ENCODE results near the gene MYBPH.

The MYBPH gene

DNA sequence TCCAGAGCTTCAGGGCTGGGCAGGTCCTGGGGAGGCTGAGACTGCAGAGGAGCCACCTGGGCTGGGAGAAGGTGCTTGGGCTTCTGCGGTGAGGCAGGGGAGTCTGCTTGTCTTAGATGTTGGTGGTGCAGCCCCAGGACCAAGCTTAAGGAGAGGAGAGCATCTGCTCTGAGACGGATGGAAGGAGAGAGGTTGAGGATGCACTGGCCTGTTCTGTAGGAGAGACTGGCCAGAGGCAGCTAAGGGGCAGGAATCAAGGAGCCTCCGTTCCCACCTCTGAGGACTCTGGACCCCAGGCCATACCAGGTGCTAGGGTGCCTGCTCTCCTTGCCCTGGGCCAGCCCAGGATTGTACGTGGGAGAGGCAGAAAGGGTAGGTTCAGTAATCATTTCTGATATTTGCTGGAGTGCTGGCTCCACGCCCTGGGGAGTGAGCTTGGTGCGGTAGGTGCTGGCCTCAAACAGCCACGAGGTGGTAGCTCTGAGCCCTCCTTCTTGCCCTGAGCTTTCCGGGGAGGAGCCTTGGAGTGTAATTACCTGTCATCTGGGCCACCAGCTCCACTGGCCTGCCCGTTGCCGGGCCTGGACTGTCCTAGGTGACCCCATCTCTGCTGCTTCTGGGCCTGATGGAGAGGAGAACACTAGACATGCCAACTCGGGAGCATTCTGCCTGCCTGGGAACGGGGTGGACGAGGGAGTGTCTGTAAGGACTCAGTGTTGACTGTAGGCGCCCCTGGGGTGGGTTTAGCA lies 9.3 kb downstream of the MYBPH start:
- no peak overlapping the region for H3K4me3 ChIP-seq (ENCODE audit: low read length)
- no peak overlapping the region for H3K9ac ChIP-seq (ENCODE audit: low read length)
- H3K27ac ChIP-seq (ENCODE audit: low read depth, low read length), result no peak overlapping the region
- no peaks in the 10 kb centered on the region for H3K27me3 ChIP-seq (ENCODE audit: control insufficient read depth, insufficient read depth, low read length)
- H3K36me3 ChIP-seq (ENCODE audit: control insufficient read depth, insufficient read depth, low read length), result no peaks in the 10 kb centered on the region
- H3K4me1 ChIP-seq (ENCODE audit: control insufficient read depth, insufficient read depth, low read length), result no peaks in the 10 kb centered on the region

DNA sequence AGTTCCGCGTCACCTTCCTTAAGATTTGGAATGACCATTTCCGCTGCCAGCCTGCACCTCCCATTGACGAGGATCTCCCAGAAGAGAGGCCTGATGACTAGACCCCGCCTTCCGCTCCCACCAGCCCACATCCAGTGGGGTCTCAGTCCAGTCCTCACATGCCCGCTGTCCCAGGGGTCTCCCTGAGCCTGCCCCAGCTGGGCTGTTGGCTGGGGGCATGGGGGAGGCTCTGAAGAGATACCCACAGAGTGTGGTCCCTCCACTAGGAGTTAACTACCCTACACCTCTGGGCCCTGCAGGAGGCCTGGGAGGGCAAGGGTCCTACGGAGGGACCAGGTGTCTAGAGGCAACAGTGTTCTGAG lies 9.8 kb downstream of the MYBPH start:
- Histone ChIP-seq H3K4me1 (ENCODE audit: control insufficient read depth, insufficient read depth, low read length) (no peaks in the 10 kb centered on the region), H3K27me3 (ENCODE audit: control insufficient read depth, insufficient read depth, low read length) (no peaks in the 10 kb centered on the region), H3K27ac (ENCODE audit: low read depth, low read length) (no peak overlapping the region), H3K36me3 (ENCODE audit: control insufficient read depth, insufficient read depth, low read length) (no peaks in the 10 kb centered on the region), H3K9ac (ENCODE audit: low read length) (no peak overlapping the region), H3K4me3 (ENCODE audit: low read length) (no peak overlapping the region)

DNA sequence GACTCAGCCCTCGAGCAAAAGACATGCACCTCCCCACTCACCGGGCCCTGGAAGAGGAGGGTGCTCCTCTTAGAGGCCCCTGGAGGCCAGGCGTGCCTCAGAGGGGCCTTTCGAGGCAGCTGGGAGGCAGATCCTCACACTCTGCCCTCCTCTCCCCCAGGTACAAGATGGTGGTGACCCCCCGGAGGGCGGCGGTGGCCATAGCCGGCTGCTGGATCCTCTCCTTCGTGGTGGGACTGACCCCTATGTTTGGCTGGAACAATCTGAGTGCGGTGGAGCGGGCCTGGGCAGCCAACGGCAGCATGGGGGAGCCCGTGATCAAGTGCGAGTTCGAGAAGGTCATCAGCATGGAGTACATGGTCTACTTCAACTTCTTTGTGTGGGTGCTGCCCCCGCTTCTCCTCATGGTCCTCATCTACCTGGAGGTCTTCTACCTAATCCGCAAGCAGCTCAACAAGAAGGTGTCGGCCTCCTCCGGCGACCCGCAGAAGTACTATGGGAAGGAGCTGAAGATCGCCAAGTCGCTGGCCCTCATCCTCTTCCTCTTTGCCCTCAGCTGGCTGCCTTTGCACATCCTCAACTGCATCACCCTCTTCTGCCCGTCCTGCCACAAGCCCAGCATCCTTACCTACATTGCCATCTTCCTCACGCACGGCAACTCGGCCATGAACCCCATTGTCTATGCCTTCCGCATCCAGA lies 10.4 kb downstream of the MYBPH start:
- no peak overlapping the region for H3K9ac ChIP-seq (ENCODE audit: low read length)
- no peaks in the 10 kb centered on the region for H3K27me3 ChIP-seq (ENCODE audit: control insufficient read depth, insufficient read depth, low read length)
- H3K4me1 ChIP-seq (ENCODE audit: control insufficient read depth, insufficient read depth, low read length), result no peaks in the 10 kb centered on the region
- no peak overlapping the region for H3K4me3 ChIP-seq (ENCODE audit: low read length)
- H3K27ac ChIP-seq (ENCODE audit: low read depth, low read length), result no peak overlapping the region
- no peaks in the 10 kb centered on the region for H3K36me3 ChIP-seq (ENCODE audit: control insufficient read depth, insufficient read depth, low read length)

DNA sequence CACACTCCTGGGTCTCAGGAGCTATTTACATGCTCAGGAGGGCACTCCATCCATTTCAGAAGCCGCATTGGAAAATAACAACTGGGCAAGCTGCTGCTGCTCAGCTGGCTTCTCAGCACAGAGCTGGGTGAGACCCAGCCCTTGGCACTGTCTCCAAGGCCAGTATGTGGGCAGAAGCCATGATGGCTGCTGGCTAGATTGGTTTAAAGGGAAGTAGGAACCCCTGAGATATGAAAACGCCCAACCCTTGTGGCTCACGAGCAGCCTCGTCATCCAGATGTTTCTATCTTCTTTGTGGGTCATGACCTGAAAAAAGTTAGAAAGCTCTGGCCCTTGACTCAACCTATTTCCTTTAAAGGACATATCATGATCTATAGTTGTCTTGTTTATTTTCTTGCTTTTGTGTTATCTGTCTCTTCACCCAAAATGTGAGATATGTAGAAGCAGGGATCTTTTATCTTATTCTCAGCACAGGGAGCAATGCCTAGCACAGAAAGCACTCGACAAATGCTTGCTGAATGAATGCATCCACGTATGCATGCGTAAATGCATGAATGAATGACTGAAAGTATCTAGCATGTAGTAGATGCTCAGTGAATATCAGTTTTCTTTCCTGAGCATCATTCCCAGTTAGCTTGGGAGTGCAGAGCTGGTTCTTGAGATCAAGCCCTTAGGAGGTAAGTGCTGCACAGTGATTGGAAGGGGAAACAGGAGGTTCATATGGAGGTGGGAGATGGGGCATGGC lies 11.6 kb downstream of the MYBPH start:
- no peaks in the 10 kb centered on the region for H3K4me1 ChIP-seq (ENCODE audit: control insufficient read depth, insufficient read depth, low read length)
- H3K36me3 ChIP-seq (ENCODE audit: control insufficient read depth, insufficient read depth, low read length), result no peaks in the 10 kb centered on the region
- H3K27ac ChIP-seq (ENCODE audit: low read depth, low read length), result no peak overlapping the region
- no peaks in the 10 kb centered on the region for H3K27me3 ChIP-seq (ENCODE audit: control insufficient read depth, insufficient read depth, low read length)
- H3K9ac ChIP-seq (ENCODE audit: low read length), result no peak overlapping the region
- no peak overlapping the region for H3K4me3 ChIP-seq (ENCODE audit: low read length)

DNA sequence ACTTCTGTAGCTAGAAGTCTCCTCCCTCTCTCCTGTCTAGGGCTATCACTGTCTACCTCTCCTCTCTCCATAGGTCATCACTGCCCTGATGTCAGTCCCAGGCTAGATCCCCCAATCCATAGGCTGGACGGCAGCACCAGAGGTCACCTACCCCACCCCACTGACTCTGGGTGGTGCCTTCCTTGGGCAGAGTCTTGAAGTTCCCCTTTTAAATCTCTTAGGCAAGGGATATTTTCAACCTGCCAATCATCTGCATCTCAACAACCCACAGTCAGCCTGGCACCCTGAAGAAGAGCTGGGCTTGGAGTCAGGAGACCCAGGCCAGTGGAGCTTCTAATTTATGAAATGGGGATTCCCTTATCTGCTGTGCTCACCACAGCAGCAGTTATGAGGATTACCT lies 13.2 kb downstream of the MYBPH start:
- H3K4me1 ChIP-seq (ENCODE audit: control insufficient read depth, insufficient read depth, low read length), result no peaks in the 10 kb centered on the region
- no peak overlapping the region for H3K4me3 ChIP-seq (ENCODE audit: low read length)
- H3K9ac ChIP-seq (ENCODE audit: low read length), result no peak overlapping the region
- H3K27ac ChIP-seq (ENCODE audit: low read depth, low read length), result no peak overlapping the region
- H3K27me3 ChIP-seq (ENCODE audit: control insufficient read depth, insufficient read depth, low read length), result no peaks in the 10 kb centered on the region
- H3K36me3 ChIP-seq (ENCODE audit: control insufficient read depth, insufficient read depth, low read length), result no peaks in the 10 kb centered on the region

DNA sequence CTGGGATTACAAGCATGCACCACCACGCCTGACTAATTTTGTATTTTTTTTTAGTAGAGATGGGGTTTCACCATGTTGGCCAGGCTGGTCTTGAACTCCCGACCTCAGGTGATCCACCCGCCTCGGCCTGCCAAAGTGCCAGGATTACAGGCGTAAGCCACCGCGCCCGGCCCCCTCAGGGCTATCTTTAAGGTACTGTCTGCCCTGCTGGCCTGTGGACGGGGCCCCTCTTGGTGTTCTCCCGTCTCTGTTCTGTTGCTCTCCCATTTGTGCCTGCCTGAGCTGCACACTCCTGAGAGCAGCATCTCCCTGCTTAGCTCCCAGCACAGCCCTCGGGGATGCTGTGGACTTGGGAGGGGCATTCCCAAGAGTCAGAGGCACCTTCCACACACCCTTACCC lies 13.9 kb downstream of the MYBPH start:
- Histone ChIP-seq H3K4me3 (ENCODE audit: low read length) (no peak overlapping the region), H3K4me1 (ENCODE audit: control insufficient read depth, insufficient read depth, low read length) (no peaks in the 10 kb centered on the region), H3K36me3 (ENCODE audit: control insufficient read depth, insufficient read depth, low read length) (no peaks in the 10 kb centered on the region), H3K27me3 (ENCODE audit: control insufficient read depth, insufficient read depth, low read length) (no peaks in the 10 kb centered on the region), H3K27ac (ENCODE audit: low read depth, low read length) (no peak overlapping the region), H3K9ac (ENCODE audit: low read length) (no peak overlapping the region)

DNA sequence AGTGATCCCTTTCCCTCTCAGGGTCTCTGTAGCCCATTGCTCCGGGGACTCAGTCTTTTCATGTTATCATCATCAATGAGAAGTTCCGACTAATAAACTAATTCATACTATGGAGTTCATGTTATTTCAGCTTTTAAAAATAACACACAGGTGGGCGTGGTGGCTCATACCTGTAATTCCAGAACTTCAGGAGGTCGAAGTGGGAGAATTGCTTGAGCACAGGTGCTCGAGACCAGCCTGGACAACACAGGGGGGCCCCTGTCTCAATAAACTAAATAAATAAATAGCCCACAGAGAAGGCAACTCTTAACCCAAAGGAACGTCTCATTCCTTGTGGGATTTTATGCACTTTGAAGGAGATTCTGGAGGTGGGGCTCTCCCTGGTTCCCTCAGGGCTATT lies 14.5 kb downstream of the MYBPH start:
- Histone ChIP-seq H3K4me3 (ENCODE audit: low read length) (no peak overlapping the region), H3K27me3 (ENCODE audit: control insufficient read depth, insufficient read depth, low read length) (no peaks in the 10 kb centered on the region), H3K4me1 (ENCODE audit: control insufficient read depth, insufficient read depth, low read length) (no peaks in the 10 kb centered on the region), H3K9ac (ENCODE audit: low read length) (no peak overlapping the region), H3K36me3 (ENCODE audit: control insufficient read depth, insufficient read depth, low read length) (no peaks in the 10 kb centered on the region), H3K27ac (ENCODE audit: low read depth, low read length) (no peak overlapping the region)

DNA sequence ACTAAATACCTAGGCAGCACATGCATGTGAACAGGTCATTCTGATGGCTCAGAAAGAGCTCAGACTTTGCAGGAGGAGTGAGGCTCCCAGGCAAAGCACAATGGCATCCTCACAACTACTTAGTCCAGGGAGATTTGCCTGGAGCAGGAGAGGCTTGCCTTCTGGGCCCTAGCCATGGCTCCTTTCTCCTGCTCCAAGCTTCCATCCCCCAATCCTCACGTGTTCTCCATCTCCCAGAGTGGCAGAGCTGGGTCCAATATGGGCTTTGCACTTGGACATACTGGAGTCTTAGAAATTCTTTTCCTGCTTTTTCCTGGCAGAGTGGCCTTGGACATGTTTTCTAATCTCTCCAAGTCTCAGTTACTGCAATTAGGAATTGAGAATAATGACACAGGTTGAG lies 15.8 kb downstream of the MYBPH start:
- Histone ChIP-seq H3K4me3 (ENCODE audit: low read length) (no peak overlapping the region), H3K27me3 (ENCODE audit: control insufficient read depth, insufficient read depth, low read length) (no peaks in the 10 kb centered on the region), H3K36me3 (ENCODE audit: control insufficient read depth, insufficient read depth, low read length) (no peaks in the 10 kb centered on the region), H3K9ac (ENCODE audit: low read length) (no peak overlapping the region), H3K27ac (ENCODE audit: low read depth, low read length) (no peak overlapping the region), H3K4me1 (ENCODE audit: control insufficient read depth, insufficient read depth, low read length) (no peaks in the 10 kb centered on the region)

DNA sequence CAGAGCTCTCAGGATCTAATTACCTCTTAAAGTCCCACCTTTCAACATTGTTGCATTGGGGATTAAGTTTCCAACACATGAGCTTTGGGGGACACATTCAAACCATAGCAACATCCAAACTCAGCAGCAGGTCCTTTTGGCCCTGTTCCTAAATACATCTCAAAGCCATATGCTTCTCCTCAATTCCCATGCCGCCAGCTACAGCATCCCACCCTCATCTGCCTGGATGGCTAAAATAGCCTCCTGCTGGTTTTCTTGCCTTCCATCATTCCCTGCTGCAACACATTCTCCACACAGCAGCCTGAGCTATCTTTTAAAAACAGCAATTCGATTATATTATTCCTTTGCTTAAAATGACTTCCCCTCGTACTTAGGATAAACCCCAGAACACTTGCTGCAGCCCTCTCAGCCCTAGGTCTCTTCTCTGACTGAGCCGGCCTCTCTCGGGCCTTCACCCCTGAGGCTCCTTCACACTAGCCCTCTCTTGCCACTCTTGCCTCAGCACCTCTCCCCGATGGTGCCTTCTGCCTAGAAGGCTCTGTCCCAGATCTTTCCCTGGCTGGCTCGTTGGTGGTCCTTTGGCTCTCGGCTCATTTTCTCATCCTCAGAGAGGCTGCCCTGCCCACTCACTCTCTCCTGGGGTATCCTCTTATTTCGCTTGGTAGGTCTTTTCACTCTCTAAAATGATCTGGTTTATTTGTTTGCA lies 16.5 kb downstream of the MYBPH start:
- no peaks in the 10 kb centered on the region for H3K4me1 ChIP-seq (ENCODE audit: control insufficient read depth, insufficient read depth, low read length)
- no peaks in the 10 kb centered on the region for H3K27me3 ChIP-seq (ENCODE audit: control insufficient read depth, insufficient read depth, low read length)
- no peaks in the 10 kb centered on the region for H3K36me3 ChIP-seq (ENCODE audit: control insufficient read depth, insufficient read depth, low read length)
- no peak overlapping the region for H3K9ac ChIP-seq (ENCODE audit: low read length)
- no peak overlapping the region for H3K27ac ChIP-seq (ENCODE audit: low read depth, low read length)
- no peak overlapping the region for H3K4me3 ChIP-seq (ENCODE audit: low read length)

DNA sequence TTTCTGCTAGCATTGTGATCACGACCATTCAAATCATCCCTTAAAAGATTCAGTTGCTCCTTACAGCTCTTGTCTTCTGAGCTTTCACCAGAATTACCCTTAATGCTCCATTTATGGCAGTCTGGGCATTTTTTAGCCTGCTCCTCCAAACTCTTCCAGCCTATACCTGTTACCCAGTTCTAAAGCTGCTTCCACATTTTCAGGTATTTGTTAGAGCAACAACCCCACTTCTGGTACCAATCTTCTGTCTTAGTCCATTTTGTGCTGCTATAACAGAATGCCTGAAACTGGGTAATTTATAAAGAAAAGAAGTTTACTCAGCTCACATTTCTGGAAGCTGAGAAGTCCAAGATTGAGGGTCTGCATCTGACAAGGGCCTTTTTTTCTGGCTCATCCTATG lies 17.2 kb downstream of the MYBPH start:
- no peaks in the 10 kb centered on the region for H3K27me3 ChIP-seq (ENCODE audit: control insufficient read depth, insufficient read depth, low read length)
- H3K36me3 ChIP-seq (ENCODE audit: control insufficient read depth, insufficient read depth, low read length), result no peaks in the 10 kb centered on the region
- H3K4me3 ChIP-seq (ENCODE audit: low read length), result no peak overlapping the region
- no peaks in the 10 kb centered on the region for H3K4me1 ChIP-seq (ENCODE audit: control insufficient read depth, insufficient read depth, low read length)
- H3K9ac ChIP-seq (ENCODE audit: low read length), result no peak overlapping the region
- H3K27ac ChIP-seq (ENCODE audit: low read depth, low read length), result no peak overlapping the region

DNA sequence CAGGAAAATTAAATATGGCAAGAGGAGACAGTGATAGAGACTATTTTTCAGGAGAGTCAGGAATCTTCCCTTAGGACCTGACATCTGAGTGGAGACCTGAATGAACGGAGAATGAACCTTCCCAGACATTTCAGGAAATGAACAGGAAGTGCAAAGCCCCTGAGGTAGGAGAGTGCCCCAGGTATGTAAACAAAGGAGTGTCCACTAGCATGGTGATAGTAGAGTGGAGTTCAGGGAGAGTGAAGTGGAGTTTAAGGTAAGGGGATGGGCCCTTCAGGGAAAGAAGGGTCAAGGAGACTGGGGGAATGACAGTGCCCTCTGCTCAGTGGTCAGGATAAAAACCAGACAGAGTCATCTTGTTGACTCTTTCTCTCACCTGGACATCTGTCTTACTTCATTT lies 19.3 kb downstream of the MYBPH start:
- H3K4me3 ChIP-seq (ENCODE audit: low read length), result no peak overlapping the region
- H3K4me1 ChIP-seq (ENCODE audit: control insufficient read depth, insufficient read depth, low read length), result no peaks in the 10 kb centered on the region
- H3K27ac ChIP-seq (ENCODE audit: low read depth, low read length), result no peak overlapping the region
- no peaks in the 10 kb centered on the region for H3K27me3 ChIP-seq (ENCODE audit: control insufficient read depth, insufficient read depth, low read length)
- no peak overlapping the region for H3K9ac ChIP-seq (ENCODE audit: low read length)
- no peaks in the 10 kb centered on the region for H3K36me3 ChIP-seq (ENCODE audit: control insufficient read depth, insufficient read depth, low read length)

DNA sequence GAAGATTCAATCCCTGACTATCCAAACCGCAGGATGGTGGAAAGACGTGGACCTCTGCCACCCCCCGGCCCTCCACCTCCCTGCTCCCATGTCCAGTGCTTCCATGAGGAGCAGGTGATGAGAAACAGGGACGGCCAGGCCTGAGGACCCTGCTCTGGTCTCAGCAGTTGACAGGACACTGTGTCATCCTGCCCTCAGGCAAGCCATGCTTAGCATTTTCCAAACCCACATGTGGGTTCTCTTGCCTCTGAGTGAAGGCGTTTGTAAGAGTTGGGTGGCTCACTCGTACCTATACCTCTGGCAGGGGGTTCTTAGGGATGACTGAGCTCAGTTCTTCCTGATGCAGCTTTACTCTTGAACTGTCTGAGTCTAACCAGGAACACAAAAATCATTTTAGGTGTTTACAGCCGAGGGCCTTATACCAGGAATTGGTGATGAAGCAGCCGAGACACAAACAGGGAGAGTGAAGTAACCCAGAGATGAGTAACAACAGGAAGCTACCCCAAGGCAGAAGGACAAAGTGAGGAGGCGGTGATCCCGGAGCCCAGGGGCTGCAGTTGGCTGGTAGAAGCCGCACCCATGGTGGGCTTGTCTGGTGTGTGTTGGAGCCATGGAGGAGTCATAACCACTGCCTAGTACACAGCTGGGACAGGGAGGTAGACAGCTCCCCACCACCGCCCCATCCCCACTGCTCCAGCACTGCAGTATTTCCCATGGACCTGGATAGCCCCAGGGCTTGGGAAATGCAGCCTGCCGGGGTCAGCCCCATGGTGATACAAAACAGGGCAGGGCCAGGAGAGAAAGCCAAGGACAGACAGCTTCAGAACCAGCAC lies 21.4 kb downstream of the MYBPH start:
- Histone ChIP-seq H3K36me3 (ENCODE audit: control insufficient read depth, insufficient read depth, low read length) (no peaks in the 10 kb centered on the region), H3K27ac (ENCODE audit: low read depth, low read length) (no peak overlapping the region), H3K27me3 (ENCODE audit: control insufficient read depth, insufficient read depth, low read length) (no peaks in the 10 kb centered on the region), H3K9ac (ENCODE audit: low read length) (no peak overlapping the region), H3K4me3 (ENCODE audit: low read length) (no peak overlapping the region), H3K4me1 (ENCODE audit: control insufficient read depth, insufficient read depth, low read length) (no peaks in the 10 kb centered on the region)

All from rectal smooth muscle tissue (tissue), 1 donor.